HG02798 (cell line): ENCODE data around the gene TIMELESS.
A peak's percentile ranks its signal among the peaks of the same experiment; 100 is the strongest.
"Not testable (repeated sequence)": the region's sequence is repeated elsewhere in the genome, so short reads cannot be mapped to it uniquely, and the experiment has no call there.

Experiments used
- ATAC-seq: cut with Tn5 transposase; IDR thresholded peaks from one replicate; pipeline ENCODE4 v1.9.1; 2021; ENCODE audit warnings: mild to moderate bottlenecking; ENCODE audit not compliant: unreplicated experiment, poor library complexity

Gene TIMELESS

DNA sequence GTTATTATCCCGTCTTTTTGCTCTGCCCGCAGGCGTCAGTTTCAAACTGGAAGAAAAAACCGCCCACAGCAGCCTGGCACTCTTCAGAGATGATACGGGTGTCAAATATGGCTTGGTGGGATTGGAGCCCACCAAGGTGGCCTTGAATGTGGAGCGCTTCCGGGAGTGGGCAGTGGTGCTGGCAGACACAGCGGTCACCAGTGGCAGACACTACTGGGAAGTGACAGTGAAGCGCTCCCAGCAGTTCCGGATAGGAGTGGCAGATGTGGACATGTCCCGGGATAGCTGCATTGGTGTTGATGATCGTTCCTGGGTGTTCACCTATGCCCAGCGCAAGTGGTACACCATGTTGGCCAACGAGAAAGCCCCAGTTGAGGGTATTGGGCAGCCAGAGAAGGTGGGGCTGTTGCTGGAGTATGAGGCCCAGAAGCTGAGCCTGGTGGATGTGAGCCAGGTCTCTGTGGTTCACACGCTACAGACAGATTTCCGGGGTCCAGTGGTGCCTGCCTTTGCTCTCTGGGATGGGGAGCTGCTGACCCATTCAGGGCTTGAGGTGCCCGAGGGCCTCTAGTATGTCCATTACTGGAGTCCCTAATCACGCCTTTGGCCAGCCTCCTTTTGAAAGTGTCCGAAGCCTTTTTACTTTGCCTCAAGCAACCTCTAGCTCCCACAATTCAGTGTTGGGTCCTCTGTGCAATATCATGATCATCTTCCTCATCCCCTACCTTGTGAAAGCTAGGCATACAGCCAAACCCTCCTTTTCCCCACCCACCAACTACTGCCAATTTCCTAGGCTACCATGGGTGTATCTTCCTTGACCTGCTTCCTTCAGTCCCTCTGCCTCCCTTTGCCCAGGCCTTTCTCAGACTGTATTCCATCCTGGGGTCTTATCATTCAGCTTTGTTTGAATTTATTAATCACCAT lies 20.0 kb upstream of the TIMELESS start:
- no peak for ATAC-seq

DNA sequence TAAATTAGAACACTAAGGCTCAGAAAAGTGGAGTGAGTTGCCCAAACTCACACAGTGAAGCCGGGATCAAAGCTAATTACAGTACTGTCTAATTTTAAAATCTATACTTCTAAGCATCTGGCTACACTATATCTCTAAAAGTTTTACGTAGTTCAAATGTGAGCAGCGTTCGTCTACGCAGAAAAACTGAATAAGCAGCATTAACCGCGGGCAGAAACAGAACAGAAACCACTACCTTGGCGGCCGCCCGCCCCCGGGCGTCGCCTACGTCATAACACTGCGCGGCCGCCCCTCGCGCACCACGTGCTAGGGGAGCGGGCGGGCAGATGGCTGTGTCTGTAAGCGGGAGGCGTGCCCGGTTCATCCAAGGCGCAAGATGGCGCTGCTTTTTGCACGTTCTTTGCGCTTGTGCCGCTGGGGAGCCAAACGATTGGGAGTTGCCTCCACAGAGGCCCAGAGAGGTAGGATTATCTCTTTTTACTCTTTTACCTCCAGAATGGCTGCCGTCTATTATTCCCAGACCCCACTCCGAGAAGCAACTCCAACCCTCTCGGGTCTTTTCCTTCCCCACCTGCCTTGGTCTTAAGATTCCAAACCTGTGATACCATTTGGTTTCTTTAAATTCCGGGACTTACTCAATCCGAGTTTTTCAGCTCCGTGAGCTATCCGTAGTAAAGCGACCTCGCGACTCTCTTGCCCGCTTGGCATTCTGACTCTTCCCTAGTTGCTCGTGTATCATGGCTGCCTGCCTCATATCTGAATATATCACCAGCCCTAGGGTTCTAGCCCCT lies 19.2 kb upstream of the TIMELESS start, which contains the start of gene SPRYD4:
SPRYD4 (plus strand) TSS at position 363 of the 791 bp plus-strand sequence; CDS start at position 377, 14 bp downstream.
- peak; percentile 94 for ATAC-seq

DNA sequence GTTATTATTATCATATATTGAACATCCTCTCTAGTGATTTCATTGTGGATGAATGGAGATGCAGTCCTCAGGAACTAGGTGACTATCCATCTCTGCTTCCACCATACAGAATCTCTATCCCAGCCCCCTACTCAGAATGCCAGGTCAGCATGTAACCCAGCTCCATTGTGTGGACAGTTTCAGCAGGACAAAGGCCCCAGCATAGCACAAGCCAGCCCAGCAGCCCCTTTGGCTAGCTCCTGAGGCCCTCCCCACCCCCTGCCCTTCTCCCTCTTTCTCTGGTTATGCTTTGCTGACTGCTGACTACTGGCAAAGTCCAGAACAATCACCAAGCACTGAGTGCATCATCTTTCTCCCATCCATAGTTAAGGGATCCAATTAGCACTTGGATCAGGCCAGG lies 13.3 kb upstream of the TIMELESS start:
- ATAC-seq, result no peak

DNA sequence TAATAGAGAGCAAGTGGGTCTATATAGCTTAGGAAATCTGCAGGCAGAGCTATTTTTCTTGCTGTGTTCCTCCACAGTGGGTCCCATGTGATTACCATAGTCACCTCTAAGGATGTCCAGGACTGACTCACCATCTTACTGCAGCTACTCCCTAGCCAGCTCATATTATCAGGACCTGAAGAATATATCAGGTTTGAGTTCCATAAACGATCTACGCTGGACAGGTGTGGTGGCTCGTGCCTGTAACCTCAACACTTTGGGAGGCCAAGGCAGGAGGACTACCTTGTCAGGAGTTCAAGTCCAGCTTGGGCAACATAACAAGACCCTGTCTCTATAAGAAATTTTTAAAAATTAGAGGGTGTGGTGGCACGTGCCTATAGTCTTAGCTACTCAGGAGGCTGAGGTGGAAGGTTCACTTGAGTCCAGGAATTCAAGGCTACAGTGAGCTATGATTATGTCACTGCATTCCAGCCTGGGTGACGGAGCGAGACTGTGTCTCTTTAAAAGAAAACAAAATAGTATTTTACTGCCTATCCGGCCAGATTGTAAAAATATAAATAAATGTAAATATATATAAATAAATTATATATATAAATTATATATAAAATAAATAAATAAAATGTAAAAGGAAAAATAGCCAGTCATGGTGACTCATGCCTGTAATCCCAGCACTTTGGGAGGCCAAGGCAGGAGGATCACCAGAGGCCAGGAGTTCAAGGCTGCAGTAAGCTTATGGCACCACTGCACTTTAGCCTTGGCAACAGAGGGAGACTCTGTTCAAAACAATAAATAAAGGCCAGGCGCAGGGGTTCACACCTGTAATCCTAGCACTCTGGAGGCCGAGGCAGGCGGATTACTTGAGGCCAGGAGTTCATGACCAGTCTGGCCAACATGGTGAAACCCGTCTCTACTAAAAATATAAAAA lies 12.3 kb upstream of the TIMELESS start:
- no peak for ATAC-seq

DNA sequence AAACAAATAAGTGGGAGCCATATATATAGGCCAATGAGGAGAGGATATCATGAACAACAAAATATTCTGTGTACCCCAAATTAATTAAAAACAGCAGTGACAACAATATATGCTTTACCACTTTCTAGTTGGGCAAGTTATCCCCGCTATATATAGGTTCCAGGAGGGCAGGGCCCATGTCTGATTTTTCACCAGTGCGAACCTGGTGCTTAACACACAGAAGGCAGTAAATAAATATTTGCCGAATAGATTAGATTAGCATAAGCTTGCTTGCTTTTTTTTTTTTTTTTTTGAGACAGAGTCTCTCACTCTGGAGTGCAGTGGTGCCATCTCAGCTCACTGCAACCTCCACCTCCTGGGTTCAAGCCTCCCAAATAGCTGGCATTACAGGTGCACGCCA lies 8.6 kb upstream of the TIMELESS start:
- no peak for ATAC-seq

DNA sequence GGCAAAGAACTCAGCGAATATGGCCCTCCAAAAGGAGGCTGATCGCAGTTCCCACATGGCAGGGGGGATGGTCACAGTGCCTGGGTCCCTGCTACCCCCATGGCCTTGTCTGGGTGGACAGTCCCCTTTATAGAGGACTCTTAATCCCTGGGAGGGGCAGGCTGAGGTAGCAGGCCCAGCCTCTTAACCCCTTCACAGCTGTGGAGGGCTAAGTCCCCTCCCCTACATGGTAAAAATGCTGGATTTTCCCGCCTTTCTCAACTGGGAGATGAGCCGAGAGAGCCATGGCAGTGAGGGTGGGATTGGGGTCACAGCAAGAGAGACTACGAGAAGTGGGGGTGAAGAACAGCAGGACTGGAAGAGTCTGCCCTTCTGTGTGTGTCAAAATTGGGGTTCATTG lies 5.3 kb upstream of the TIMELESS start, which contains the start of gene MIP:
MIP (minus strand) TSS at position 101 of the 400 bp plus-strand sequence; CDS start at position 57, 44 bp downstream.
- ATAC-seq, result no peak

DNA sequence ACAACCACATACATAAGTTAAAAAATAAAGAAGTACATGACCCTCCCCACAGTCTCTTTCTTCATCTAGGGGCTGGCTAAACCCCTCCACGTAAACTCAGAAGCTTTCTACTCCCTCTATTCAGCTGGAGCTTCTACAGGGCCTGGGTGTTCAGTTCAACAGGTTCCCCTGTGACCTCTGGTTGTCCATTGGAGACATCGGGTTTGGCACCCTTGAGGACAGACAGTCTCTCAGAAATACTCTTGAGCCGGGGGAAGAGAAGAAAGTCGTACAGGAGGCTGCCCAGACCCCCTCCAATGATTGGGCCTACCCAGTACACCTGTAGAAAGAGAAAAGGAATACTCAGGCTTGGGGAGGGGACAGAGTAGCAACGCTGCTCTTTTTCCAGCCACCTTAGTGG lies 1.9 kb upstream of the TIMELESS start:
- no peak for ATAC-seq

DNA sequence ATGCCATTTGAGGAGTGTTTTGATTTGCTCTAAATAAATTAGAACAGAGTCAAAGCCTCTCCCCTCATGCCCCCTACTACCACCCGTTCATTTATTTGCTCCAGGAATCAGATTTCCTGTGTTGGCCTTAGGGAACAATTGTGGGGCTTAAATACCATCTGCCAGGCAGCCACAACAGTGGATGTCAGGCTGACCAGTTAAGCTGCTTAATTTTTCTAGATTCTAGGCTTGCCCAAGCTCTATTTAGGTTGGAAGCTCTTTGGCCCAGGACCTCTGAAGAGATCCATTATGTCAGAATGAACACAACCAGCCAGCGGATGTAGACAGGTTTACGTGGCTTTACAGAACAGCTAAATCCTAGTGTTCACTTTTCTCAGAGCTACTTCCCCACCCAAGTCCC lies 1.0 kb upstream of the TIMELESS start:
- ATAC-seq, result no peak

DNA sequence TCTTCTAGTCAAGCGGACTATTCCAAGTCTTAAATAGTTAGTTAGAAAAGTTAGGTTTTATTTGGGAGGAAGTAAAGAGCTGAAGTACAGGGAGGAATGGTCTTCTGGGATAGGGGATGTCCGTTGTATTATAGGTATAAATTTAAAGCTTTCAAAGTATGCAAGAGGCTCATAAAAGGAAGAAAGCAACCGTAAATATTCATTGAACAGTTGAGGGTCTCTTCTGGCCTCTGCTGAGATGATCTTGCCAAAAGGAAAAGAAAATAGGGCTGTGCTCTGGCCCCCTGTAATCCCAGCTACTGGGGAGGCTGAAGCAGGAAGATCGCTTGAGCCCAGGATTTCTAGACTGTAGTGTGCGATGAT lies 377 bp upstream of the TIMELESS start:
- no peak for ATAC-seq

DNA sequence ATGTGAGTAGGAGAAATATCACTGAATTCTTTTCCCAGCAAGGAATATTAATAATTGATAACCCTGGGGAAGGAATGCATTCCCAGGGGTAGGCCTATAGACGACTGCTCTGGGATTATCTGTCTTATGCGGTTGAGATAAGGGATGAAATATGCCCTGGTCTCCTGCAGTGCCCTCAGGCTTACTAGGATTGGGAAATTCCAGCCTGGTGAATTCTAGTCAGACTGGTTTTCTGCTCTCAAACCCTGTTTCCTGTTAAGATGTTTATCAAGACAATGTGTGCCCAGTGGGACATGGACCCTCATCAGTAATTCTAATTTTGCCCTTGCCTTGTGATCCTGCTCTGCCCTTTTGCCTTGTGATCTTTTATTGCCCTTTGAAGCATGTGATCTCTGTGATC lies 6.0 kb downstream of the TIMELESS start:
- not testable (repeated sequence) for ATAC-seq

DNA sequence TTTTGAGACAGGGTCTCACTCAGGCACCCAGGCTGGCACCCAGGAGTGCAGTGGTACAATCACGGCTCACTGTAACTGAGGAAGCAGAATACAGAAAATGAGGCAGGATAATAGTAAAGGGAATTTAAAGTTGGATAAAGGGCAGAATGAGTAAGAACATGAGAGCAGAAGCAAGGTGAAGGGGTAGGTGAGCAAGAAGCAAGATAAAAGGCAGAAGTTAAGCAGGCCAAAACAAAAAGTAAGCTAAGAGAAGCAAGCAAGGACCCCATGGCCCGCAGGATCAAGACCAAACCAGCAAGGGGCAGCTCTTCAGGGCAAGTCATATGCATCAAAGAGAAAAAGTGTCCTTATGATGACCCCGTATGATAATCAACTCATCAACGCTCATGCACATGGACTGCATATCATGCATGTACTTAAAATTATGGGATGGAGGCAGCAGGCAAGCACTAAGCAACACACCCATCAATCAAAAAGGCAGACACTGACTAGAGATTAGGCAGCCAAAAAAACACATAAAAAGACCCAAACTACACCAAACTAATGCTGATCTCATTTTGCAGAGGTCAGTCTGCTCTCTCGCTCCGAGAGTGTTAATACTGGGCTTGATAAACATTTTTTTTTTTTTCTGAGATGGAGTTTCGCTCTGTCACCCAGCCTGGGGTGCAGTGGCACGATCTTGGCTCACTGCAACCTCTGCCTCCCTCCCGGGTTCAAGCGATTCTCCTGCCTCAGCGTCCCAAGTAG lies 11.6 kb downstream of the TIMELESS start:
- no peak for ATAC-seq

DNA sequence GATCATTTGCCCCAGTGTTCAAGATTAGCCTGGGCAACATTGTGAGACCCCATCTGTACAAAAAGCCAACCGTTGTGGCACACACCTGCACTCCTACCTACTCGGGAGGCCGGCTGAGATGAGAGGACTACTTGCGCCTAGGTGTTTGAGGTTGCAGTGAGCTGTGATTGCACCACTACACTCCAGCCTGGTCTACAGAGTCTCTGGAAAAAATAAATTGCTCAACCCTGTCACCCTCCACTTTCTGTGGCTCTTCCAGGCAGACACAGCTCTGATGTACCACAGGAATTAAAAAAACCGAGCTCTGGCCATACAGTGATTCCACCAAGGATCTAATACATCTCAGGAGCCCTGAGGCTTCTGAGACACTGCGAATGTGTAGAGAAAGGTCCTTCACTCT lies 14.4 kb downstream of the TIMELESS start:
- no peak for ATAC-seq

DNA sequence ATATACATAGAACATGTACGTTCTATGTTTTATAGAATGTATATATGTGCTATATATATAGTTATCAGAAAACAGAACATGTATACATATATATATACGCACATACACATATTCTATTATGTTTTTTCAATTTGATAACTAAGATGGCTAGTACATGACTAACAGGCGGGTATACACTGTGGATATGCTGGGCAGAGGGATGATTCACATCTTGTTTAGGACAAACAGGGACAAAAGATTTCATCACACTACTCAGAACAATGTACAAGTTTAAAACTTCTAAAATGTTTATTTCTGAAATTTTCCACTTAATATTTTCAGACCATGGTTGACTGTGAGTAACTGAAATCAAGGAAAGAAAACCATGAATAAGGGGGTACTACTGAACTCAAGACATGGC lies 17.4 kb downstream of the TIMELESS start:
- no peak for ATAC-seq

DNA sequence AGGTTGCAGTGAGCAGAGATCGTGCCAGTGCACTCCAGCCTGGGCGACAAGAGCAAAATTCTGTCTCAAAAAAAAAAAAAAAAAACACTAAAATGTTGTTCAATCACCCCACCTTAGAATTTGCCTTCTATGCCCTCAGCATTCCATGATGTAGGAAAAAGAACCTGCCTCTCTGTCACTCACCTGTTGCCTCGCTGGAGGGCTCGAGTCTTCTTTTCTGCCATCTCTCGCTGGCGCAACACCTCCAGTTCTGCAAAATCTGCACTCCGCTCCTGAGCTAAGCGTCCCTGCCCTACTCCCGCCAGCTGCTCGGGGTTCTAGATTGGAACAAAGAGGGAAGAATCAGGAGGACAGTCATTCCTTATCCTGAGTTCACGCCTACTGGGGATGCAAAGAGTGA lies 17.9 kb downstream of the TIMELESS start:
- ATAC-seq, result no peak

DNA sequence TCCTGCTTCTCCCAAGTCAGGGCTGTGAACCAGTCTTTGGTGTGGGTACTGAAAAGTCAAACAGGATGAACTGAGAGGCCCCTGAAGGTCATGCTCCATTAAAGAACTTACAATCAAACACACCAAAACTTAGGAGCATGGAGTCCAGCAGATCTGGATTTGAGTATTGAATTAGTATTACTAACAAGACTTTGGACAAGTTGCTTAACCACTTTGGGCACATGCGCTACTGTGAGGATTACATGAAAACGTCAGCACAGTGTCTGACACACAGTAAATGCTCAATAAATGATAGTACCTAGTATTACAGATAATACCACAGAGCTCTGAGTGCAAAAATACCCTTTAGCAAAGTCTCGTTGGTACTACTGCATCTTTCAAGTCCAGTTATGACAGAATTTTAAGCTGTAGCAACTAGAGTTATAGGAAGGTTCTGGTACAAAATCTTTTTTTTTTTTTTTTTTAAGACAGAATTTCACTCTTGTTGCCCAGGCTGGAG lies 23.2 kb downstream of the TIMELESS start:
- ATAC-seq, result no peak

DNA sequence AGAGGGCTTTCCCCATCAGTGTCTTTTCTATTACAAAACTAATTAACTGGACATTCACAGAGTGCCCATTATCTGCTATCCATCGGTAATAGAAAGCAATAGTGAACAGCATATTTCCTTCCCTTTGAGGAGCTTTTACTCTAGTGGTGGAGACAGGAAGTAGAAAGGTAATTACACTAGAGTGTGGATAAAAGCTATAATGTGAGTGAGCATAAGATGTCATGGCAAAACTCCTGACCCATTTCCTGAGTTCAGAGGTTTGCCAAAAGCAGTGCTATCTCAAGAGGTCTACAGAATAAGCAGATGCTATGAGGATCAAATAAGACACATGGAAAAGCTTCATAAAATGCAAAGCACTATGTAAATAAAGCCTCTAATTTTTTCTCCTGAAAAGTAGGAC lies 24.0 kb downstream of the TIMELESS start:
- ATAC-seq, result no peak

DNA sequence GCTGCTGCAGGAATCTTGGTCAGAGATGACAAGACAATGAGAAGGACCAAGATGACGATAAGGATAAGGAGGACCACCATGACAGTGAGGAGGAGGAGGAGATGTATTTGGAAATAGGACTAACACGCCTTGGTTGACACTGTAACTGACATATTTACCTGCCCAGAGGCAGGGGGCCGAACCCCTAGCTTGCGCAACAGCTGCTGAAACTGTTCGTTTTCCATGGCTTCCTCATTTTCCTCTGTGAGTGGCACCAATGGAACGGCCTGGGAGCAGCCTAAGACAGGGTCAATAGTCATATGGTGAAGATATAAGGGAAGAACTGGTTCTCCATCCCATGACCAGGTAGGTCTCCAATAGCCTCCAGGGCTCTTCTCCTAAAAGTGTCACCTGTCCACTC lies 28.8 kb downstream of the TIMELESS start:
- no peak for ATAC-seq

DNA sequence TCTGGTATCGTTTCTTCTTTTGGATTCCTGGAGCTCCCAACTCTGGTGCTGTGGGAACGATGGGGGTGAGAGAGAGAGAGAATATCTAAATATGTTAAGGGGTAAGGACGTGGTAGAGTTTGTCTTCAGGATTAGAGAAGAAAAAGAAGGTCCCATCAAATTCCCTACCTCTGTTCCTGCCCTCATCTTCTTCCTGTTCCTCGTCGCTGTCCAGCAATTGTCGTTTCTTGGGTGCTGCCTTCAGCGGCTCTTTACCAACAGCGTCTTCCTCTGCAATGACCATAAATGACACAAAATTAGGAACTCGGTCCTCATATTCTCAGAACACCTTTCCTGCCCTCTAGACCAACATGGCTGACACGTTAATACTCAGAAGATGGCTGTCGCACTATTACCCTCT lies 31.5 kb downstream of the TIMELESS start:
- ATAC-seq, result no peak

DNA sequence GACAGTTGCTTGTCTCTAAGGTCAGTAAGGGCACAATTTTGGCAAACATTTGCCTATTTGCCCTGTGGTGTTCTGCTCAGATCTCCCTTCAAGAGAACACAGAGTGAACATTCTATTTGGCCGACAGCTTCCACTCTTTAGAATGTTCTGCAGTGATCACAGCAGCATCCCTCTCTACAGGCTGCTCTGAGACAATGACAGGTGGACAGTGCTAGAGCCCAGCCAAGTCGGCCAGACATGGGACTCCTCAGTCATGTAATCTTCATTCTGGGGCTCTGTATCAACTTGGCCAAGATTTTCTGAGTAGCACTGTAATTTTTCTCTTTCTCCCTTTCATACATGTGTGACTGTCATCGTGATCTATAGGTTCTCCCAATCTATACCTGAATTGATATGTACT lies 34.8 kb downstream of the TIMELESS start:
- no peak for ATAC-seq
